GM21367 (cell line): ENCODE measurements around the gene KCNJ12.
"Not testable (repeated sequence)": the region's sequence is repeated elsewhere in the genome, so short reads cannot be mapped to it uniquely, and the experiment has no call there.

Experiments
- ATAC-seq: cut with Tn5 transposase; IDR thresholded peaks from one replicate; pipeline ENCODE4 v1.9.1; 2021; ENCODE audit not compliant: unreplicated experiment

KCNJ12 gene

DNA sequence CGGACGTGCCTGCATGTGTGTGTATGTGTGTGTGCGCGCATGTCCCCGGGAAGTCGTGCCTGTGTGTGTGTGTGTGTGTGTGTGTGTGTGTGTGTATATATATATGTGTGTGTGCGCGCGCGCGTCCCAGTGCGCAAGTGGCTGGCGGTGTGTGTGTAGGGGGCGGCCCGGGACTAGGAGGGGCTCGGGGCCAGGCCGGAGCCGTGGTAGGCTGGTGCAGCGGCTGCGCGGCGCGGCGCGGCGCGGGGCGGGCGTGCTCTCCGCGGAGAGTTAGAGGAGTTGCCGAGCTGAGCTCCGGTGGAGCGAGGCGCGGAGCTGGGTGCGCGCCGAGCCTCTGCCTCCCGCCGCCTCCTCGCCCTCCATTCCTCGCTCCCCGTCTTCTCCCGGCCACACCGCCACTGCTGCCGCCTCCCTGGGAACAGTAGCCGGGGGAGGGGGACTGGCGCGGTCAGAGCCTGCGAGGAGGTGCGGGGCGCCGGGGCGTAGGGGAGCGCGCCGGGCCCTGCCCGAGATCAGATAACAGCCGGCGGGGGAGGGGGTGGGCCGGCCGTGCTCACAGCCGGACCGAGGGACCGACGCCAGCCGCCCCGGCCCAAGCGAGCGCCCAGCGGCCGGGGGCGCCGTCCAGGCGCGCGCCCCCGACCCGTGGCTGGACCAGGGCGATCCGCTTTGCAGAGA lies at the start of gene KCNJ12:
TSS of gene KCNJ12 (plus strand) at position 277 of the 678 bp plus-strand sequence. CDS start 38,986 bp downstream, outside the sequence.
- no peak for ATAC-seq

DNA sequence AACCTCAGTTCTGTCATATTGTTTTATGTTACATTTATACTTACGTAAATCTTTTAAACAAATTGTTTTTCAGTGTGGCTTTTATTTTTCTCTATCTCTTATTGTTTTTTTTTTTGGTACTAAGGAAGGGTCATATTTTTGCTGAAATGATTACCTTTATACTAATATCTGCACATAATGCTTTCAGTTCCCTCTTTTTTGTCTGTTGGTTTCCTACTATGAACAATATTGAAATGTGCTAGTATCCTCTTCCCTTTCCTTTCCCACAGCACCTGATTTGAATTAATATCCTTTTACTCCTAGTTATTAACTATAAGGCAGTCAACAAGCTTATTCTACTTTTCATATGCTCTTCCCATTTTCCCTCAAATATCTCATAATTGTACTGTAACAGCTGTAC lies 48.2 kb upstream of the KCNJ12 start:
- not testable (repeated sequence) for ATAC-seq

DNA sequence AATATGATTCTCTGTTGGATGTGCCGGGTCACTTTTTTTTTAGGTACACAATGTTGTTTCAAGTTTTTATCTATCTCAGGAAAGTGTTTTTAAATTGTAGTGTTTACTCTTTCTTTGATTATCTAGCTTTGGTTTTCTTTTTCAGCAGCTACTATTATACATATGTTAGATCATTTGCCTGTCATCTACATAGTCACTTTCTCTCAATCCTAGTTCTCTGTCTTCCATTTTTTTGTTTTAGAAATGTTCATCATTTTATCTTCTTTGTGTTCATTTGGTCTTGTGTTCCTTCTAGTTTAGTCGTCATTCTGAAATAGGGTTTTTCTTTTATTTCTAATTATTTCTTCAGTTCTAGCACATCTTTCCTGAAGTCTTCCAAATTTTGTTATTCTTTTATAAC lies 47.4 kb upstream of the KCNJ12 start:
- ATAC-seq: not testable (repeated sequence)

DNA sequence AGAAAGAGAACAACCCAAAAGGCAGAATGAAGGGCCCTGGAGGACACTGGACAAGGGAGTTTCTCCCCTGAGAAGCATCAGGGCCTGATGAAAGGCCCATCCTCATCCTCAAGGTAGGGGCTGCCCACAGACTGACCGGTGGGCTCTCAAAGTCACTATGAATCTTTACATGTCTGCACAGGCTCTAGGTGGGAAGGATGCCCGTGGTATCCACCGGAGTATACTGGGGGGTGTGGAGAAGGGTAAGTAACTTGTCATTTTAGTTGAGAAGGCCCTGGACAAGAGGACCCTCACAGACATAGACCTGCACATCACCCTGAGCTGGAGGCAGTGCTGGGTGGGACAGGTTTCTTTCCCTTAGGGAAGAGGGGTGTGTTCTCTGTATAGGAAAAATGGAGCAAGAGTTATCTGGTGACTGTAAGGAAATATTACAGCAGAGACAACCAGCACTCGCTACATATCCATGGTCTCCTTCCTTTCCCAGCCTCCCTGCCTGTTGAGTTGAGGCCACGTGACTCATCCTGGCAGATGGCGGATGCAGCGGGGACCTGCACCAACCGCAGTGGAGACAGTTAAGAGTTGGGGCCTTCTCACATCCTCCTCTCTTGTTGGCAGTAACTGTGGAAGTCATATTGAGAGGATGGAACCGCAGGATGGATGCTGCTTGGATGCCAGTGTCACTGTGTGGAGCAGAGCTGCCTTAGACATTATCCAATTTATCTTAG lies 45.6 kb upstream of the KCNJ12 start:
- no peak for ATAC-seq

DNA sequence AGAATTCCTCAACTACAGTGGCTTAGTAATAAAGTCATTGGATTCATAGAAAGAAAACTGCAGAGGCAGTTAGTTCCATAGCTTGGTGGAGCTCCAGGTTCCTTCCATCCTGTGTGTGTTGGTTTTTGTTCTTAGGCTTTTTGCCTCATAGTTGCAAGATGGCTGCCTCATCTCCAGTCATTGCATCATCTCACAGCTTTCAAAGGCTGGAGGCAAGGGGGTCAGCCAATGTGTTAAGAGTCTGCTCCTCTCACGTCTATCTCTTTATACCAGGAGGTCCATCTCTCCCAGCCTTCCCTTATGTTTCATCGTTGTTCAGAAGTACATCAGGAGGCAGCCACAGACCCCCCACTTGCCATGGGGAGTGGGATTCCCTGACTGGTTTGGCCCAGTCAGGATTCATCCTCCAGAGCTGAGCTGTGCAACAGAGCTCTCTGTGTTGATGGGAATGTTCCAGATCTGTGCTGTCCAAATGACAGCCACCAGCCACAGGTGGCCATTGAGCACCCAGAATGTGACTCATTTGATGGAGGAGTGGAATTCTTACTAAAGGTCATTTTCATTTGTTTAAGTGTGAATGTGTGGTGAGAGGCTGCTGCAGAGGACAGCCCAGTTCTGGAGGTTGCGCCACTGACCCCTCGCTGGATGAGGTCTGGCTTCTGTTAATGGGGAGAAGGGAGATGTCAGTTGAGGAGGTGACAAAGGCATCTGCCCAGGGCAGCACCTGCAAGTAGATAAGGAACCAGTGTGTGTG lies 39.4 kb upstream of the KCNJ12 start:
- ATAC-seq: not testable (repeated sequence)

DNA sequence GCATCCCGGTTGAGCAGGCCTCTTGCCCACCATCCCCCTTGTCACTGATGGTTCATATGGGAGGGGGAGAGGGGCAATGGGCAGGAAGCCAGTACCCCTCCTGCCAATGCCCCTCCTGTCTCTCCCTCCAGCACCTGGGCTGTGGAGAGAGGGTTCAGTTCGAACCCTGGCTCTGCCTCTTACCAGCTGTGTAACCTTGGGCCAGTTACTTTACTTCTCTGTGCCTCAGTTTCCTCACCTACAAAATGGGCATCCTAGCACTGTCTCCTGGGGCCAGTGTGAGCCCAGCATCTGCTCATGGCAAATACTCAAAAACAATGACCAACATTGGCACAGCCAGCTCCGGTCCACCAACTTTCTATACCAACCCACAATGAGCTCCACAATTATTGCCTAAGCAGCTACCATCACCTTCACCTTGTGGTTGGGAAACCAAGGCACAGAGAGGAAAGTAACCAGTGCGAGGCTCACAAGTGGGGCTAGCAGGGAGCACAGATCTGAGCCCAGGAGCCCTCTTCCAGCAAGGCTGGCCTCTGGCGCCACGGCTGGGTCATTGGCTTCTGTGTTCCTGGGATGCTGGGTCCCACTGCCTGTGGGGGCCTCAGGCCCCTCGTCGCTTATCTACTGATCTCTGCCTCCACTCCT lies 38.1 kb upstream of the KCNJ12 start:
- ATAC-seq: not testable (repeated sequence)

DNA sequence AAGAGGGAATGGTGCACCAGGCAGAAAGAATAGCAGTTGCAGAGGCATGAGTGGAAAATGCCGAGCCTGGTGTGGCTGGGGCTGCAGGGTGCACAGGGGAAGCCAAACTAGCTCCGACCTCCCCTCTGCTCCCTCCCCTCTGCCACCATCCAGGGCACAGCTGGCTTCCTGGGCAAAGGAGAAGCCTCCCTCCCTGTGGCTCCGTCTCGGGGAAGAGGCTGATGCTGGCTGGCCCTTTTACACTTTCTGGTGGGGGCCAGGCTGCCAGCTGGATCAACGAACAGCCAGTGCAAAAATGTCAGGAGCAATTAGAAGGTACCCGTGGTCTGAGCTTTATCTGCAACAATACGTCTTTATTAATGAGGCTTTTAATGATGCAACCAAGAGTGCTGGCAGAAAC lies 37.1 kb upstream of the KCNJ12 start:
- no peak for ATAC-seq

DNA sequence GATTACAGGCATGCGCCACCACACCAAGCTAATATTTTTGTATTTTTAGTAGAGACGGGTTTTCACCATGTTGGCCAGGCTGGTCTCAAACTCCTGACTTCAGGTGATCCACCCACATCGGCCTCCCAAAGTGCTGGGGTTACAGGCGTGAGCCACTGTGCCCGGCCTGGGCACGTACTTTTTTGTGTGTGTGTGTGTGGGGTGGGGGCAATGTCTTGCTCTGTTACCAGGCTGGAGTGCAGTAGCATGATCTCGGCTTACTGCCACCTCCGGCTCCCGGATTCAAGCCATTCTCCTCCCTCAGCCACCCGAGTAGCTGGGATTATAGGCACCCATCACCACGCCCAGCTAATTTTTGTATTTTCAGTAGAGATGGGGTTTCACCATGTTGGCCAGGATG lies 36.6 kb upstream of the KCNJ12 start:
- not testable (repeated sequence) for ATAC-seq

DNA sequence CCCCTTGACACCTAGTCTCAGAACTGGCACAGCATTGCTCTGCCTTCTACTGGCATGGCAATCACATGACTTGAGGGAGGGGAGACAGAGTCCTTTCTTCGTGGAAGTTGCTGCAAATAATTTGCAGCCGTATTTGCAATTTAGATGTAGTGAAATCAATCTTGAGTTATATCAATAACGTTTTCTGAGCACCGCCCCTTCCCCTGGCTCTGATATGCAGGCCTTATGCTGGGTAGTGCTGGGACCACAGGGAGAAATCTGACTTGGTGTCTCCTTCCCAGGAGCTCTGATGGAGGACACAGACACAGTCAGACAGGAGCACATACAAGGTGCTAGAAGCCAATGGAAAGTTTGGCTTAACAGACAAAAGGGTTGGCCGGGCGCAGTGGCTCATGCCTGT lies 35.8 kb upstream of the KCNJ12 start:
- ATAC-seq: not testable (repeated sequence)

DNA sequence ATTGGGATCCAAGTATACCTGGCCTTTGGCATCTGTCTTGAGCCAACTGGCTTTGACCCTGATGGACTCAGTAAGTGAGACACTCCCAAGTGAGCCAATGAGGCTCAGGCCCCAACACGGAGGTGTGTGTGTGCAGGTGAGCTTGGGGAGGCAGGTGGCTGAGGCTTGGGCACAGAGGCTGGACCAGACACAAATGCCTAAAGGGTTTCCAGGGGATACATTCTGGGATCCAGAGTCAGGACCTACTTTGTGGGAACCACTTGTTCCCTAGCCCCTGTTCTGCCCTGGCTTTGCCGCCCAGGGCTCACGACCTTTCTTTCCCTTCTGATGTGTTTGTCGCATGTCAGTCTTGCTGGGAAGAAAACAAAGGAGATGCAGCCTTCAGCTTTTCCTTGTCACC lies 34.9 kb upstream of the KCNJ12 start:
- not testable (repeated sequence) for ATAC-seq

DNA sequence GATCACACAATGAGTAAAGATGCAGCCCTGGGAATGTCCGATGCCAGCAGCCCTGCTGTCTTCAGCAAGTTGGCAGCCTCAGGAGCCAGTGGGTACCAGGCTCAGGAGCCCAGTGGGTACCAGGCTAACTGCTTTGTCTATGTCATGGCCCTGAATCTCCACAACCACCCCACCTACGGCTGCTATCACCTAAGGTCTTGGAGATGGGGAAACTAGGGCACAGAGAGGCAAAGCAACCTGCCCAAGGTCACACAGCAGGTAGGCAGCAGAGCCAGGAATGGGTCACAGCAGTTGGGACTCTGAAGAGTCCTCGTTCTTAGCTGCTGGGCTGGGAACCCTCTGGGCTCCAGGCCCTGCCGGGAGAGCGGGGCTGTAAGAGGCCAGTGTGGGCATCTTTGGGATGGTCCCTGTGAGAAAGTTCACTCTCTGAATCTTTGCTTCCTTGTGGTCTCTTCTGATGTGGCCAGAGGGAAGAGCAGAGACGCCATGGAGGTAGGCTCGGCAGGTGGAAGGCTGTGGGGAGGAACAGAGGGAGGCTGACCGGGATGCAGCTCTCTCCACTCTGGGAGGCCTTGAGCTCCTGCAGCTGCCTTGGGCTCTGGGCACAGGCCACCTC lies 34.1 kb upstream of the KCNJ12 start:
- not testable (repeated sequence) for ATAC-seq

DNA sequence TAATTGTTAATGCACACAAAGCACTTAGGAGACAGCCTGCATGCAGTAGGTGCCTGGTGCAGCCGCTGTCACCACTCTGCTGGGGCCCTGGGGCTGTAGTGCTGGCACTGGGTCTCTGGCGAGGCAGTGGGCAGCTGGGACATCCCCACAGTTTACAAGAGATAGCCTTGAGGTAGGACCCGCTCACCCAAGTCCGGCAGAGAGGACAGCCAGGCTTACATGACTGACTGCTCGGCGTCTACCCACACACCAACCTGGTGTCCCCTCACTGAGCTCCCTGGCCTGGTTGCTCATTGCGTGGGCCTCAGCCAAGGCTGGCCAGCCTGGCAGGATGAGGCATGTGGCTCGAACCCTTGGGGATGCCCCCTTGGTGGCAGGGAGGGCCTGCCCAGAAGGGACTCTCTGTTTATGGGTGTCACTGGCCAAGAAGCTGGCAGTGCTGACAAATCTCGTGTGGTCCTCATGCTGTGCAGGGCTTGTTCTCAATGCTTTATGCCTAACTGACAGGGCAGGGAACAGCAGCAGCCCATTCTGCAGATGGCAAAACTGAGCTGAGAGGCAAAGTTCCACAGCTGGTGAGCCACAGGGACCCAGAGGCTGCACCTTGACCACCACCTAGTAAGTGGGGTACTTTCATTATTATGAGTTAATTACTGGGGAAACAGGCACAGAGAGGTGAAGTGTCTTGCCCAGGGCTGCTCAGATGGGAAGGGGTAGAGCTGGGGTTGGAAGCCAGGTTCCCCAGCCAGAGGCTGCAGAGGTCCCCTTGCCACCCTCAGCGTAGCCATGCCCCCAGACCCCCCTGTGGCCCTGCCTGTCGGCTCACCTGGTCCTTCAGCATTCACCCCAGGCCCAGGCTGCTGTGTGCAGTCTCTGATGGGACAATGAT lies 32.9 kb upstream of the KCNJ12 start:
- ATAC-seq: not testable (repeated sequence)

DNA sequence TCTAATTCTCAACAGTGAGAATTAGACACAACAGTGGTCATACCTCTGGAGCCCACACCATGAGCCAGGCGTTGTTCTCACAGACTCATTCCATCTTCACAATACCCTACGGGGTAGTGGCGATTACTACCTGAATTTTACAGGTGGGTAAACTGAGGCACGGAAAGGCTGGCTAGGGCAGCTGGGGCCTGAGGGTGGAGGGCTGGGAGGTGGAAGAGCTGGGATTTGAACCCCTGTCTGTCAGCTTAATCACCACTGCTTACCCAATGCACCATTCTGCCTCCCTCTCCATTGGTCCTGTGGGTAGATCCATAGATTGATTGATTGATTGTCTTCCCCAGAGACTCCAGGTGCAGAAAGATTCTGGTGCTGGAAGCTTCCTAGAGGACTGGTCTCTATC lies 31.4 kb upstream of the KCNJ12 start:
- ATAC-seq: not testable (repeated sequence)

DNA sequence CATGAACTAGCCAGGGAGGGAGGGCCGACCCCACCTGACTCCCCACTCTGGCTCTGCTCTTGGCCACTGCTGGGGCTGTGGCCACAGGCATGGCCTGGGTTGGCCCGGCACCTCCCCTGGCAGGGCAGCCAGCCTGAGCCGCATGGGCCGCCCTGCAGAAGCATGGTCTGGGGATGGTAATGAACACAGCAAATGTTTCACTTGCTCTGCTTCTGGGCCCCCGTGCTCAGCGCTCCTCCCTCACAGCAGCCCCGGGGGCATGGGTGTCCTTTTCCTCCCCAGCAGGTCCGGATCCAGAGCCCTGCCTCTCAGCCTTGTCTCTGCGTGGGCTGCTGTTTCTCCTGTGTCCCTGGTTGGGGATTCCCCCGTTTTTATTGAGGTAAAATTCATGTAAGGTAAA lies 30.9 kb upstream of the KCNJ12 start:
- no peak for ATAC-seq

DNA sequence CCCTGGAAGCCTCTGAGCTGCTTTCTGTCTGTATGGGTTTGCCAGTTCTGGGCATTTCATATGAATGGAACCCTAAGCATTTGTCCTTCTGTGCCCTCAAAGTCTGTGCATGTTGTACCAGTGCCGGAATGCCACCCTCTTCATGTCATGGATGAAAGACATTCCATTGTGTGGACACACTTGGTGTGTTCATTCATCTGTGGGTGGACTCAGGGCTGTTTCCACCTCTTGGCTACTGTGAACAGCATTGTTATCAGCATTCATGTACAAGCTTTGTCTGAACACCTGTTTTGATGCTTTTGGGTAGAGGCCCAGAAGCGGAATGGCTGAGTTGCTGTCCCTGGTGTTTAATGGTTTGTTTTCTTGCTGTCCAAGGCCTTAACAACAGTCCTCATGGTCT lies 30.1 kb upstream of the KCNJ12 start:
- ATAC-seq: not testable (repeated sequence)

DNA sequence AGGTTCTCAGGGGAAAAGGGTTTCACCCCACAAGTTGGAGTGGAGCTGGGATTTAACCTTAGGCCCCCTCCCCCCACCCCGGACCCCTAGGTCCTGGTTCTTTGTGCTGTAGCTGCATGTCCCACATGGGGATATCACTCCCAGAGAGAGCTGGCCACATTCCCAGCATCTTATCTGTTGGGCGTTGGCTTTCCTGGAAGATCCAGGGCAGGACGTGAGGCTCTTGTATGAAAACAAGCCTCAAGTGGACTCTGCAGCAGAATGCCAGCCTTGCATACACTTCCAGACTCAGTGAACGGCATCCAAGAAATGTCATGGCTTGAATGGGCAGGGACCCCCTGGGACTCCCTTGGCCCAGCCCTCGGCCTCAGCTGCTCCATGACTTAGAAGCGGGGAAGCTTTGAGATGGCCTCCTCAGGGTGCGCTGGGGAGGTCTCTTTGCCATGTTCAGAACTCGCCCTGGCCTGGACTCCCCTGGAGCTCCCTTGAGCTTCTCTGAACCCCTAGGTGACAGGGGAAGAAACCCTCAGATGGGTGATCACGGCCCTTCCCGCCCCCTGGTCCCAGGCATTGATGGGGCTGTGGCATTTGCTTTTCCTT lies 29.4 kb upstream of the KCNJ12 start:
- not testable (repeated sequence) for ATAC-seq

DNA sequence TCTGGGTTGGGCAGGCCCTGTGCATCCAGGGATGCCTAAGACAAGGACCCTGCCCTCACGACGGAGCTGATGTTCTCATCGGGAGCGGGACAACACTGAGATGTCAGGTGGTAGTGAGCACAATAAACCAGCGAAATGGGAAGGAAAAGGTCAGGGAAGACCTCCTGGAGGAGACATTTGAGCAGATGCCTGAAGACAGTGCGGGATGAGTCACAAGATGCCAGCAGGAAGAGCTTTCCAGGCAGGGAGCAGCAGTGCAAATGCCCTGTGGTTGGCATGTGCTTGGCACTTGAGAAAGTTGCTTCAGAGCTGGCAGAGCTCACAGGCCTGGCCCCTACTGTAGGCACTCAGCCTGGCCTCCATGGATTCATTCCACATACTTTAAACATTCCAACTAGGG lies 28.5 kb upstream of the KCNJ12 start:
- not testable (repeated sequence) for ATAC-seq

DNA sequence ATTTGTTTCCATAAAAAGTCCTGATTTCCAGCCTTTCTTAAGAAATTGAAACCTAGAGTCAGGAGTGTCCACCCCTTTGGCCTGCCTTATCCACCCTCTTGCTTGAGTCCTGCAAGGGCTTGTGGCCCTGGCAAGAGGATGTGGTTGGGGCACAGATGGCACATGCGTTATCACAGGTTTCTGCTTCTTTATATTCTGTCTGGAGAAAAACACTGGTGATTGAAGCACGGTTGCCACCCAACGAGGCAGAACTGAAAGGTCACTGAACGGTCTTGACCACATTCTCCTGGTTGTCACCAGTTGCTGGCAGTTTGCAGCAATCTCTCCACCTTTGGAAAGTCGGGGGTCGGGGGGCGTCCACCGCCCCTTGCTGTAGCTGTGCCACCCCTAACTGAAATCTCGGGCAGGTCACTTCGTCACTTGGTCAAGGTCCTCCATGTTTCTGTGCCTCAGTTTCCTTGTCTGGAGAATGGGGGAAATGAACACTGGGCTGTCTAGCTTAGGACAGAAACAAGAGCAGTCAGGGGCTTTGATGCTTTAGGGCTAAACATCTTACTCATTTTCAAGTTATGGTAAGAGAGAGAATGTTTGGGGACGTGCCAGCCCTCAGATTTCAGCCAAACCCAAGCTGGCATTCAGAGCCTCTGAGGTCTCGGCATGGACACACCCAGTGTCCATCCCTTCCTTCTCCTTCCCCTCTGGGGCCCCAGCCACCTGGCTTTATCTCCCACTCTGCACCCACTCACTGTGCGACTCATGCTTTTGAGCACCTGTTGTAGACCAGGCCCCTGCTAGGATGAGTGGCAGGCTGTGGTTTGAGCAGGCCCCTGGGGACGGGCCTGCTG lies 27.9 kb upstream of the KCNJ12 start:
- ATAC-seq: peak; percentile 46

DNA sequence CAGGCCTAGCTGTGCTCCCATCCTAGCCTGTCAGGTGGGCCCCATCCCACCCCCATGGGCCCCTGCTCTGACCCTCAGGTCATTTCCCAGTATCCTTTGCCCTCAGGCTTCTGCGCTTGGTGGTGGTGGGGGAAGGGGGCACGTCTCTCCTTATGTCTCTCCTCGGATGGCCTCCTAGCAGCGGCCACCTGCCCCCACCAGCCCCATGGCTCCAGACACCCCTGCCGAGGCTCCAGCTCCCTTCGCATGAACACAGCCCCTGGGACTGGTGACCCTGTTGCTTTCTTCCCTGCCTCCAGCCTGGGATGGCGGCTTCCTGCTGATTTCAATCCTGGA lies 27.3 kb upstream of the KCNJ12 start:
- ATAC-seq: not testable (repeated sequence)
